ENCODE results near the gene PRKCD.

The PRKCD gene

GRCh38 chr3:53200501-53201498 lies 39.8 kb downstream of the PRKCD start:
- Histone ChIP-seq H3K9me3 (ENCODE audit: control insufficient read depth in 2 of 2, low read length in 2 of 2) (no peaks in the 10 kb centered on the region), H3K4me3 (ENCODE audit: low read length in 2 of 2) (no peak overlapping the region), H3K9ac (ENCODE audit: low read length in 2 of 2) (no peak overlapping the region), H3K27ac (ENCODE audit: low read length) (no peak overlapping the region), H3K4me1 (ENCODE audit: control insufficient read depth, insufficient read depth, low read length) (peaks cover under 1% of the 10 kb centered on the region), H3K27me3 (ENCODE audit: control insufficient read depth in 1 of 2, insufficient read depth in 2 of 2, low read length in 2 of 2) (peaks cover 0 to 3% of the 10 kb centered on the region in 2 donors), H3K36me3 (ENCODE audit: control insufficient read depth in 2 of 2, insufficient read depth in 2 of 2, low read length in 2 of 2) (no peaks in the 10 kb centered on the region)

GRCh38 chr3:53202331-53203015 lies 41.5 kb downstream of the PRKCD start:
- Histone ChIP-seq H3K9ac (ENCODE audit: low read length in 2 of 2) (no peak overlapping the region), H3K9me3 (ENCODE audit: control insufficient read depth in 2 of 2, low read length in 2 of 2) (no peaks in the 10 kb centered on the region), H3K27me3 (ENCODE audit: control insufficient read depth in 1 of 2, insufficient read depth in 2 of 2, low read length in 2 of 2) (peaks cover 0 to 3% of the 10 kb centered on the region in 2 donors), H3K4me3 (ENCODE audit: low read length in 2 of 2) (no peak overlapping the region), H3K4me1 (ENCODE audit: control insufficient read depth, insufficient read depth, low read length) (no peaks in the 10 kb centered on the region), H3K36me3 (ENCODE audit: control insufficient read depth in 2 of 2, insufficient read depth in 2 of 2, low read length in 2 of 2) (no peaks in the 10 kb centered on the region), H3K27ac (ENCODE audit: low read length) (no peak overlapping the region)

GRCh38 chr3:53211706-53212702 lies 51.0 kb downstream of the PRKCD start:
- H3K4me3 ChIP-seq (ENCODE audit: low read length in 2 of 2), result no peak overlapping the region
- H3K27me3 ChIP-seq (ENCODE audit: control insufficient read depth in 1 of 2, insufficient read depth in 2 of 2, low read length in 2 of 2), result no peaks in the 10 kb centered on the region
- H3K9ac ChIP-seq (ENCODE audit: low read length in 2 of 2), result no peak overlapping the region
- no peaks in the 10 kb centered on the region for H3K36me3 ChIP-seq (ENCODE audit: control insufficient read depth in 2 of 2, insufficient read depth in 2 of 2, low read length in 2 of 2)
- no peaks in the 10 kb centered on the region for H3K4me1 ChIP-seq (ENCODE audit: control insufficient read depth, insufficient read depth, low read length)
- H3K27ac ChIP-seq (ENCODE audit: low read length), result no peak overlapping the region
- H3K9me3 ChIP-seq (ENCODE audit: control insufficient read depth in 2 of 2, low read length in 2 of 2), result no peaks in the 10 kb centered on the region

- no peak overlapping the region for H3K27ac ChIP-seq (ENCODE audit: low read length)
- no peaks in the 10 kb centered on the region for H3K9me3 ChIP-seq (ENCODE audit: control insufficient read depth in 2 of 2, low read length in 2 of 2)
- H3K36me3 ChIP-seq (ENCODE audit: control insufficient read depth in 2 of 2, insufficient read depth in 2 of 2, low read length in 2 of 2), result no peaks in the 10 kb centered on the region
- H3K4me1 ChIP-seq (ENCODE audit: control insufficient read depth, insufficient read depth, low read length), result no peaks in the 10 kb centered on the region
- H3K4me3 ChIP-seq (ENCODE audit: low read length in 2 of 2), result no peak overlapping the region
- H3K9ac ChIP-seq (ENCODE audit: low read length in 2 of 2), result no peak overlapping the region
- peaks cover 0 to 2% of the 10 kb centered on the region in 2 donors for H3K27me3 ChIP-seq (ENCODE audit: control insufficient read depth in 1 of 2, insufficient read depth in 2 of 2, low read length in 2 of 2)
Observed at GRCh38 chr3:53213276-53213675, 52.3 kb downstream of the PRKCD start.

- Histone ChIP-seq H3K9ac (ENCODE audit: low read length in 2 of 2) (no peak overlapping the region), H3K9me3 (ENCODE audit: control insufficient read depth in 2 of 2, low read length in 2 of 2) (no peaks in the 10 kb centered on the region), H3K4me1 (ENCODE audit: control insufficient read depth, insufficient read depth, low read length) (peaks cover 4% of the 10 kb centered on the region), H3K36me3 (ENCODE audit: control insufficient read depth in 2 of 2, insufficient read depth in 2 of 2, low read length in 2 of 2) (no peaks in the 10 kb centered on the region), H3K27ac (ENCODE audit: low read length) (no peak overlapping the region), H3K27me3 (ENCODE audit: control insufficient read depth in 1 of 2, insufficient read depth in 2 of 2, low read length in 2 of 2) (peaks cover 0 to 2% of the 10 kb centered on the region in 2 donors), H3K4me3 (ENCODE audit: low read length in 2 of 2) (no peak overlapping the region)
Observed at GRCh38 chr3:53215816-53216215, 54.8 kb downstream of the PRKCD start.

GRCh38 chr3:53216723-53217122 lies 55.7 kb downstream of the PRKCD start:
- Histone ChIP-seq H3K27ac (ENCODE audit: low read length) (no peak overlapping the region), H3K36me3 (ENCODE audit: control insufficient read depth in 2 of 2, insufficient read depth in 2 of 2, low read length in 2 of 2) (no peaks in the 10 kb centered on the region), H3K4me1 (ENCODE audit: control insufficient read depth, insufficient read depth, low read length) (peaks cover 4% of the 10 kb centered on the region), H3K9me3 (ENCODE audit: control insufficient read depth in 2 of 2, low read length in 2 of 2) (no peaks in the 10 kb centered on the region), H3K9ac (ENCODE audit: low read length in 2 of 2) (no peak overlapping the region), H3K27me3 (ENCODE audit: control insufficient read depth in 1 of 2, insufficient read depth in 2 of 2, low read length in 2 of 2) (peaks cover 0 to 2% of the 10 kb centered on the region in 2 donors), H3K4me3 (ENCODE audit: low read length in 2 of 2) (no peak overlapping the region)

GRCh38 chr3:53217175-53217574 lies 56.2 kb downstream of the PRKCD start:
- no peak overlapping the region for H3K27ac ChIP-seq (ENCODE audit: low read length)
- H3K4me3 ChIP-seq (ENCODE audit: low read length in 2 of 2), result no peak overlapping the region
- H3K9me3 ChIP-seq (ENCODE audit: control insufficient read depth in 2 of 2, low read length in 2 of 2), result no peaks in the 10 kb centered on the region
- H3K36me3 ChIP-seq (ENCODE audit: control insufficient read depth in 2 of 2, insufficient read depth in 2 of 2, low read length in 2 of 2), result no peaks in the 10 kb centered on the region
- no peak overlapping the region for H3K9ac ChIP-seq (ENCODE audit: low read length in 2 of 2)
- H3K27me3 ChIP-seq (ENCODE audit: control insufficient read depth in 1 of 2, insufficient read depth in 2 of 2, low read length in 2 of 2), result peaks cover 0 to 2% of the 10 kb centered on the region in 2 donors
- peaks cover 4% of the 10 kb centered on the region for H3K4me1 ChIP-seq (ENCODE audit: control insufficient read depth, insufficient read depth, low read length)

GRCh38 chr3:53218131-53218530 lies 57.1 kb downstream of the PRKCD start:
- H3K9ac ChIP-seq (ENCODE audit: low read length in 2 of 2), result no peak overlapping the region
- H3K27ac ChIP-seq (ENCODE audit: low read length), result no peak overlapping the region
- H3K4me3 ChIP-seq (ENCODE audit: low read length in 2 of 2), result no peak overlapping the region
- no peaks in the 10 kb centered on the region for H3K36me3 ChIP-seq (ENCODE audit: control insufficient read depth in 2 of 2, insufficient read depth in 2 of 2, low read length in 2 of 2)
- H3K27me3 ChIP-seq (ENCODE audit: control insufficient read depth in 1 of 2, insufficient read depth in 2 of 2, low read length in 2 of 2), result peaks cover 0 to 2% of the 10 kb centered on the region in 2 donors
- peaks cover 4% of the 10 kb centered on the region for H3K4me1 ChIP-seq (ENCODE audit: control insufficient read depth, insufficient read depth, low read length)
- H3K9me3 ChIP-seq (ENCODE audit: control insufficient read depth in 2 of 2, low read length in 2 of 2), result no peaks in the 10 kb centered on the region

- Histone ChIP-seq H3K4me3 (ENCODE audit: low read length in 2 of 2) (no peak overlapping the region), H3K9ac (ENCODE audit: low read length in 2 of 2) (no peak overlapping the region), H3K4me1 (ENCODE audit: control insufficient read depth, insufficient read depth, low read length) (peaks cover 4% of the 10 kb centered on the region), H3K36me3 (ENCODE audit: control insufficient read depth in 2 of 2, insufficient read depth in 2 of 2, low read length in 2 of 2) (peaks cover 8 to 14% of the 10 kb centered on the region in 2 donors), H3K27me3 (ENCODE audit: control insufficient read depth in 1 of 2, insufficient read depth in 2 of 2, low read length in 2 of 2) (peaks cover 0 to 2% of the 10 kb centered on the region in 2 donors), H3K27ac (ENCODE audit: low read length) (no peak overlapping the region), H3K9me3 (ENCODE audit: control insufficient read depth in 2 of 2, low read length in 2 of 2) (no peaks in the 10 kb centered on the region)
Observed at GRCh38 chr3:53219895-53220483, 59.0 kb downstream of the PRKCD start.

- Histone ChIP-seq H3K9me3 (ENCODE audit: control insufficient read depth in 2 of 2, low read length in 2 of 2) (no peaks in the 10 kb centered on the region), H3K27me3 (ENCODE audit: control insufficient read depth in 1 of 2, insufficient read depth in 2 of 2, low read length in 2 of 2) (peaks cover 0 to 2% of the 10 kb centered on the region in 2 donors), H3K27ac (ENCODE audit: low read length) (no peak overlapping the region), H3K4me3 (ENCODE audit: low read length in 2 of 2) (no peak overlapping the region), H3K4me1 (ENCODE audit: control insufficient read depth, insufficient read depth, low read length) (peaks cover 4% of the 10 kb centered on the region), H3K36me3 (ENCODE audit: control insufficient read depth in 2 of 2, insufficient read depth in 2 of 2, low read length in 2 of 2) (peaks cover 21 to 27% of the 10 kb centered on the region in 2 donors), H3K9ac (ENCODE audit: low read length in 2 of 2) (no peak overlapping the region)
Observed at GRCh38 chr3:53221345-53221744, 60.3 kb downstream of the PRKCD start.

Measured in stomach smooth muscle (tissue), 2 donors.